OCI-LY1 (cell line): ENCODE data around the gene MEIOB.

Experiments used
- H2AFZ ChIP-seq: fragments of 200-600 bp; sonication (generic), shearing (Covaris generic); 2 replicates; pipeline ENCODE4 v1.6.0; 2014; ENCODE audit warnings: antibody characterized with exemption, mild to moderate bottlenecking, low read length
- H3F3A ChIP-seq: fragments of 200-600 bp; sonication (generic), shearing (Covaris generic); 2 replicates; pipeline ENCODE4 v1.6.0; 2014; ENCODE audit warnings: mild to moderate bottlenecking, antibody characterized with exemption, low read length, moderate library complexity; ENCODE audit not compliant: insufficient read depth
- H3K27ac ChIP-seq: fragments of 200-600 bp; sonication (generic); 2 replicates; pipeline ENCODE4 v1.5.1; 2014; ENCODE audit warnings: low read length, mixed run types, mild to moderate bottlenecking, low read depth; ENCODE audit not compliant: poor library complexity, severe bottlenecking
- H3K27me3 ChIP-seq: fragments of 200-600 bp; sonication (generic); 2 replicates; pipeline ENCODE4 v1.6.0; 2014; ENCODE audit warnings: antibody characterized with exemption, mild to moderate bottlenecking, low read length, moderate library complexity; ENCODE audit not compliant: insufficient read depth
- H3K36me3 ChIP-seq: fragments of 200-600 bp; sonication (generic); 2 replicates; pipeline ENCODE4 v1.6.1; 2014; ENCODE audit warnings: mild to moderate bottlenecking, antibody characterized with exemption, low read length, moderate library complexity, mixed read lengths; ENCODE audit not compliant: insufficient read depth
- H3K4me1 ChIP-seq: fragments of 200-600 bp; sonication (generic); 2 replicates; pipeline ENCODE4 v1.5.1; 2014; ENCODE audit warnings: mild to moderate bottlenecking, low read length, moderate library complexity; ENCODE audit not compliant: insufficient read depth, severe bottlenecking
- H3K4me2 ChIP-seq: fragments of 200-600 bp; sonication (generic), shearing (Covaris generic); 2 replicates; pipeline ENCODE4 v1.6.1; 2014; ENCODE audit warnings: low read length
- H3K4me3 ChIP-seq: fragments of 200-600 bp; sonication (generic); 2 replicates; pipeline ENCODE4 v1.5.1; 2014; ENCODE audit warnings: low read length, low read depth, mild to moderate bottlenecking, mixed read lengths; ENCODE audit not compliant: poor library complexity, severe bottlenecking
- H3K79me2 ChIP-seq: fragments of 200-600 bp; shearing (Covaris generic); 2 replicates; pipeline ENCODE4 v1.6.1; 2016; ENCODE audit warnings: mixed run types, low read length, mixed read lengths; ENCODE audit not compliant: insufficient read depth
- H3K9ac ChIP-seq: fragments of 200-600 bp; sonication (generic), shearing (Covaris generic); 2 replicates; pipeline ENCODE4 v1.6.1; 2014; ENCODE audit warnings: mild to moderate bottlenecking, low read length, mixed read lengths
- H3K9me2 ChIP-seq: fragments of 200-600 bp; sonication (generic), shearing (Covaris generic); 2 replicates; pipeline ENCODE4 v1.6.1; 2014; ENCODE audit warnings: low read depth, mild to moderate bottlenecking, low read length, mixed read lengths
- H3K9me3 ChIP-seq: fragments of 200-600 bp; shearing (Covaris generic); 2 replicates; pipeline ENCODE4 v1.6.1; 2014; ENCODE audit warnings: low read length, mixed read lengths
- H4K20me1 ChIP-seq: fragments of 200-600 bp; sonication (generic), shearing (Covaris generic); 2 replicates; pipeline ENCODE4 v1.6.0; 2016; ENCODE audit warnings: mild to moderate bottlenecking, low read length; ENCODE audit not compliant: insufficient read depth
- CTCF ChIP-seq: fragments of 200-600 bp; sonication (generic), shearing (Covaris generic); IDR thresholded peaks from 2 replicates; pipeline ENCODE4 v1.5.1; 2017; ENCODE audit warnings: mild to moderate bottlenecking, antibody characterized with exemption, low read length, moderate library complexity, mixed read lengths
- EZH2 ChIP-seq: fragments of 200-600 bp; sonication (generic), shearing (Covaris generic); IDR thresholded peaks from 2 replicates; pipeline ENCODE4 v1.8.0; 2017; ENCODE audit warnings: borderline replicate concordance, mixed run types, mild to moderate bottlenecking, antibody characterized with exemption, low read length, moderate library complexity, mixed read lengths

Gene MEIOB

GRCh38 chr16:1890024-1890707 lies 18.2 kb upstream of the MEIOB start:
- TF ChIP-seq CTCF (no peak), EZH2 (no peak)
- H3K9me3 ChIP-seq: no peaks in the 10 kb centered on the region
- H3K4me1 ChIP-seq: no peaks in the 10 kb centered on the region
- no peak overlapping the region for H2AFZ ChIP-seq
- H3K4me3 ChIP-seq: no peak overlapping the region
- H3K36me3 ChIP-seq: no peaks in the 10 kb centered on the region
- H3F3A ChIP-seq: no peaks in the 10 kb centered on the region
- no peaks in the 10 kb centered on the region for H3K9me2 ChIP-seq
- no peak overlapping the region for H3K4me2 ChIP-seq
- H4K20me1 ChIP-seq: no peaks in the 10 kb centered on the region
- H3K9ac ChIP-seq: no peak overlapping the region
- H3K79me2 ChIP-seq: no peaks in the 10 kb centered on the region
- 0 out of 2 replicates have a peak, but pooled peaks cover 8% of the 10 kb centered on the region for H3K27me3 ChIP-seq
- H3K27ac ChIP-seq: no peak overlapping the region

- H3K36me3 ChIP-seq: no peaks in the 10 kb centered on the region
- H3K4me1 ChIP-seq: no peaks in the 10 kb centered on the region
- no peaks in the 10 kb centered on the region for H3F3A ChIP-seq
- no peak overlapping the region for H3K4me2 ChIP-seq
- H3K27ac ChIP-seq: no peak overlapping the region
- H4K20me1 ChIP-seq: no peaks in the 10 kb centered on the region
- peaks cover 11% of the 10 kb centered on the region for H3K27me3 ChIP-seq
- H3K9me3 ChIP-seq: no peaks in the 10 kb centered on the region
- H3K4me3 ChIP-seq: no peak overlapping the region
- H2AFZ ChIP-seq: no peak overlapping the region
- no peak for TF ChIP-seq CTCF
- TF ChIP-seq EZH2: no peak
- no peaks in the 10 kb centered on the region for H3K79me2 ChIP-seq
- no peak overlapping the region for H3K9ac ChIP-seq
- no peaks in the 10 kb centered on the region for H3K9me2 ChIP-seq
These were observed 15.9 kb upstream of the MEIOB start for GRCh38 chr16:1887711-1888354.

- Histone ChIP-seq H3K9me2 (no peaks in the 10 kb centered on the region), H3K27ac (no peak overlapping the region), H3K4me2 (no peak overlapping the region), H3K4me3 (no peak overlapping the region), H3K79me2 (no peaks in the 10 kb centered on the region), H3K27me3 (peaks cover 4% of the 10 kb centered on the region), H3K9me3 (no peaks in the 10 kb centered on the region), H3K9ac (no peak overlapping the region), H3K4me1 (no peaks in the 10 kb centered on the region), H2AFZ (no peak overlapping the region), H3F3A (no peaks in the 10 kb centered on the region), H4K20me1 (no peaks in the 10 kb centered on the region), H3K36me3 (no peaks in the 10 kb centered on the region)
- TF ChIP-seq EZH2 (no peak), CTCF (no peak)
These were observed 12.9 kb upstream of the MEIOB start for GRCh38 chr16:1884889-1885288.
